ENCODE measurements around the gene RFNG. TPM values are rescaled to one million over a fixed set of nuclear protein-coding genes. Genes with fewer than 3 reads are reported as not detected.

RFNG gene
- total RNA-seq, 4 donors from 2014 or later = 11.8 to 33.7 (median 23.3) TPM

DNA sequence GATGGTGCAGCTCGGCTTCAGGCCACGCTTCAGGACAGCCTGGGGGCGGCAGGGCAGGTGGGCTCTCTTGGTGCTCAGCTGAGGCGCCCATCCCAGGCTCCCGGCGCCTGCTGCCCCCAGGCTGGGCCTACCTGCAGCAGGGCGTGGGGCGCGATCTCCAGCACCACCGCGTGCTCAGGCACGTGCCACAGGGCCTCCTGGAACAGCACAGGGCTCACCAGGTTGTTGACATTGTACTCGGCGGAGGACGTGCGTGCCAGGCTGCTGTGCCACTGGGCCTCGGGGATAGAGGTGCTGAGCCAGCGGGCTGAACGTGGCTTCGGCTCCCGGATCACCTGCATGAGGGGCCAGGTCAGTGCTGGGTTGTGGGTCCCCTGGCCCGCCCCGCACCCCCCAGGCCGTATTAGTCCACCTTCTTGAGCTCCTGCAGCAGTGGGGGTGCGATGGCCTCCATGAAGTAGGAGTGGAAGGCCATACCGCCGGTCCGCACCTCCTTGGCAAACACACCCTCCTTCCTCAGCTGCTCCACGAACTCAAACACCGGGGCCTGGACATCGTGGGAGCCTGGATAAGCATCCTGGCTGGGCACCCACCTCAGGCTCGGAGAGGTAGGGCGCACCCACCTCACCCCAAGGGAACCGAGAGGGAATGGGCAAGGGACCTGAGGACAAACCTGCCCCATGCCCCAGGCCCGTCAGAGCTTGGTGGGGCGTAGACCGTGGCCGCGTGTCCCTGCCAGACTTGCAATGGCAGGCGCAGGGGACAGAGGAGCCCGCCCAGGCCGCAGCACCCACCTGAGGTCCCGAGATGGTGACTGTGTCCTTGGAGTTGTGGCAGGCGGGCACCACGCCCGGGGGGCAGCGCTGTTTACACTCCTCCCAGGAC, 37.5 kb upstream of the RFNG start:
- no peak overlapping the region for H3K27ac ChIP-seq
- H3K27me3 ChIP-seq = no peaks in the 10 kb centered on the region
- DNase-seq = no peak
- intact Hi-C loops (cut with DNase I; ENCODE audit: low total_unique reads) = no loop called here
- TF ChIP-seq POLR2A (IDR thresholded peaks at IDR 0.05) = no peak
- TF ChIP-seq, protein P1, sequence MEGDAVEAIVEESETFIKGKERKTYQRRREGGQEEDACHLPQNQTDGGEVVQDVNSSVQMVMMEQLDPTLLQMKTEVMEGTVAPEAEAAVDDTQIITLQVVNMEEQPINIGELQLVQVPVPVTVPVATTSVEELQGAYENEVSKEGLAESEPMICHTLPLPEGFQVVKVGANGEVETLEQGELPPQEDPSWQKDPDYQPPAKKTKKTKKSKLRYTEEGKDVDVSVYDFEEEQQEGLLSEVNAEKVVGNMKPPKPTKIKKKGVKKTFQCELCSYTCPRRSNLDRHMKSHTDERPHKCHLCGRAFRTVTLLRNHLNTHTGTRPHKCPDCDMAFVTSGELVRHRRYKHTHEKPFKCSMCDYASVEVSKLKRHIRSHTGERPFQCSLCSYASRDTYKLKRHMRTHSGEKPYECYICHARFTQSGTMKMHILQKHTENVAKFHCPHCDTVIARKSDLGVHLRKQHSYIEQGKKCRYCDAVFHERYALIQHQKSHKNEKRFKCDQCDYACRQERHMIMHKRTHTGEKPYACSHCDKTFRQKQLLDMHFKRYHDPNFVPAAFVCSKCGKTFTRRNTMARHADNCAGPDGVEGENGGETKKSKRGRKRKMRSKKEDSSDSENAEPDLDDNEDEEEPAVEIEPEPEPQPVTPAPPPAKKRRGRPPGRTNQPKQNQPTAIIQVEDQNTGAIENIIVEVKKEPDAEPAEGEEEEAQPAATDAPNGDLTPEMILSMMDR (IDR thresholded peaks at IDR 0.05) = no peak
- H3K4me3 ChIP-seq = no peak overlapping the region
- no peaks in the 10 kb centered on the region for H3K36me3 ChIP-seq
- no peaks in the 10 kb centered on the region for H3K9me3 ChIP-seq
- H3K4me1 ChIP-seq = no peaks in the 10 kb centered on the region

DNA sequence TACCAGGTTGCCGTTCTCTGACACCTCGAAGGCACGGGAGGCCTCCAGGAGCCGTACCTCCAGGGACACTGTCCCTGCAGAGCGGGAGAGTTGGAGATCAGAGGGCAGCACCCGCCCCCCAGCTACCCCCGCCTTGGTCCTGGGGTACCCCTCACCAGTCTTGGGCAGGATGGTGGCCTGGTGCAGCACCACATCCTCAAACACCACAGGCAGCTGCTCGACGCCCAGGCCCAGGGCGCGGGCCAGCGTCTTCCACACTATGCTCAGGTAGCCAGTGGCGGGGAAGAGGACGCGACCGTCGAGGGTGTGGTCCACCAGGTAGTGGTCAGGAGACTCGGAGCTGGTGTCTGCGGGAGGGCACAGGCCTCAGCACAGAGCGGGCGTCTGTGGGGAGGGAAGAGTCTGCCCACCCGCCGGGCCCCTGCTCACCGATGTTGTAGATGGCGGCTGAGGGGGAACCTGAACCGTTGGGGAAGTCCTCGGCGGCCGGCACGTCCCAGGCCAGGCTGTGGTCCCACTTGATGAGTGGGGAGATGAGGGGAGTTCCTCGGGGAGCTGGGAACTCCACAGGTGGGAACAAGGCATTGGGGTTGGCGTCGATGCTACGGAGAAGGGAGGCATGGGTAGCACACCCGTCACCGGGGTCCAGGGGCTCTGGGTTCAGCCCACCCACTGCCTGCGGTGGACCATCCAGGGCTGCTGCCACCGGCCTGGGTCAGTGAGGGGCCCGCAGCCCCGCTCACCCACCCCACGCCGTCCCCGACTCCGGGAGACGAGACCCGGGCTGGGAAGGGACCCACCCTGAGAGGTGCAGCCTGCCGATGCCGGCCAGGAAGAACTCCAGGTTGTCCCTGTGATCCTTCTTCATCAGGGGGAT, 36.6 kb upstream of the RFNG start:
- H3K27ac ChIP-seq = no peak overlapping the region
- H3K9me3 ChIP-seq = no peaks in the 10 kb centered on the region
- TF ChIP-seq, protein P1 (IDR thresholded peaks at IDR 0.05) = no peak
- no peak for TF ChIP-seq POLR2A (IDR thresholded peaks at IDR 0.05)
- no peaks in the 10 kb centered on the region for H3K36me3 ChIP-seq
- no peaks in the 10 kb centered on the region for H3K4me1 ChIP-seq
- intact Hi-C loops (cut with DNase I; ENCODE audit: low total_unique reads) = no loop called here
- no peak overlapping the region for H3K4me3 ChIP-seq
- H3K27me3 ChIP-seq = no peaks in the 10 kb centered on the region
- DNase-seq = no peak

DNA sequence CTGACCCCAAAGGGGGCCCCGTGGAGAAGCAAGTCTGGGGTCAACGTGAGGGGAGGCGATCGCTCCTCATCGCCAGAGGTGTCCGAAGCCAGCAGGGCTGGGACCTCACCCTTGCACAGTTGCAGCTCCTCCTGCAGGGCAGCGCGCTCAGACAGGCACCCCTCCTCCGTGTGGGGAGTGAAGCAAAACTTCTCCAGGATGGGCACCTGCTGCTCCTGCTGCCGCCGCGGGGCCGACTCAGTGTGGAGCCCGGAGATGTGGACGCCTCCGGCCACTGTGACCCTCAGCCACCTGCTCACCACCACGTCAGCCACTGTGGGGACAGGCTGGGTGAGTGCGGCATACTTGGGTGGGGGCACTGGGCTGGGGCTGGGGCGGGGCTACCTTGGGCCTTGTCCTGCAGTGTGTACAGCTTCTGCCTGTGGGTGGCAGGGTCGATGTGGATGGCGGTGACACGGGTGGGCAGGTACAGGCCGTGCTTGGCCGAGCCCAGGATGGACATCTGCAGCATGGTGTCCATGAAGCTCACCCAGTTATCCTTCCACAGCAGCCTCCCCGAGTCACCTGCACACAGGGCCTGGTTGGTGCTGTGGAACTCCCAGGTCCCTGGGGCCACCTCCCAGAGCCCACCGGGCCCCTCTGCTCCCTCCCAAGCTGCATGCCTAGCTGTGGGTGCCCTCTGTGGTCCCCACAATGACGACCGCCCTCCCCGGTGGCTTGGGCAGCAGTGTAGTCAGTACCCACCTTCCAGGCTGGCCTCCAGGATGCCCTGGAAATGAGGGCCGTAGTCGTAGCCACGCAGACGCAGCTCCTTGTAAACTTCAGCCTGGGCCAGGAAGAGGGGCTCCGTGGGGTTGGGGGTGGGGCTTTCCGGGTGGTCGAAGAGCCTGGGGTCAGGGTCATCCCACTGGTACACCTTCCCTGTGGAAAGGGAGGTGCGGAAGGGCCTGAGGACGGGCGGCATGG, 35.6 kb upstream of the RFNG start:
- no peaks in the 10 kb centered on the region for H3K9me3 ChIP-seq
- intact Hi-C loops (cut with DNase I; ENCODE audit: low total_unique reads) = no loop called here
- no peaks in the 10 kb centered on the region for H3K4me1 ChIP-seq
- no peaks in the 10 kb centered on the region for H3K36me3 ChIP-seq
- TF ChIP-seq POLR2A (IDR thresholded peaks at IDR 0.05) = no peak
- TF ChIP-seq, protein P1 (IDR thresholded peaks at IDR 0.05) = no peak
- DNase-seq = no peak
- H3K27ac ChIP-seq = no peak overlapping the region
- no peaks in the 10 kb centered on the region for H3K27me3 ChIP-seq
- H3K4me3 ChIP-seq = no peak overlapping the region

DNA sequence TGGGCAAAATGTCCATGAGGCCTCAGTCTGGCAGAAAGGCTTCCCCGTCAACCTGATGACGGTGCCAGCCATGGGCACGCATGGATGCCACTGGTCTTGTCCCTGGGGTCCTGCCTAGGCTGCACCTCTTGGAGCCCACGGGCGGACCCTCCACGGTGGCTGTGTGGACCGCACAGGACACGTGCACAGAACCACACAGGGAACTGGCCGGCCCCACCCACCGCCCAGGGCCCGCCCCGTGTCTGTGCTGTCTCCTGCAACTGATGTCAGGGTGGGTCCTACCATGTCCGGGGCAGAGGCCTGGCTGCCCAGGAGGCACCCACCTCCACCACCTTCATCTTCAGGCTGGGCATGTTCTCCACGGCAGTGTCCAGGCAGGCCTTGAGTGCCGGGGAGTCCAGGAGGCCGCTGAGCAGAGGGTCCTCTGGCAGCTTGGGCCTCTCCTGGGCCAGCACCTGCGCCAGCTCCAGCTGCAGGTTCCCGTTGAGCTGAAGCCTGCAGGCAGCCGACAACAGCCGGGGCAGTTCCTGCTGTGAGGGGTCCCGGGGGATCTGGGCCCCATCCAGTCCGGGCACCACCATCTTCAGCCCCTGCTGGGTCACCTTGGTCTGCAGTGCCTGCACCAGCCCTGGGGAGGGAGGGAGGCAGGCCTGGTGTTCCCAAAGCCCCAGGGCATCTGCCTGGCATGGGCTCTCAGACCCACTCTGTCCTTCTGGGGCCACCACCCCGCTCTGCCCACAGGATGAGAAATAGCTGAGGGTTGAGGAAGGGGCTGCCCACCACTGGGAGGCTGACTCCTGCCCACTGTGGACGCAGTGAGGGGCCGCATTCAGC, 34.5 kb upstream of the RFNG start:
- Histone ChIP-seq H3K27me3 (no peaks in the 10 kb centered on the region), H3K36me3 (no peaks in the 10 kb centered on the region), H3K4me1 (no peaks in the 10 kb centered on the region), H3K9me3 (no peaks in the 10 kb centered on the region), H3K4me3 (no peak overlapping the region), H3K27ac (no peak overlapping the region)
- TF ChIP-seq, protein P1 (IDR thresholded peaks at IDR 0.05) = no peak
- TF ChIP-seq POLR2A (IDR thresholded peaks at IDR 0.05) = no peak
- intact Hi-C loops (cut with DNase I; ENCODE audit: low total_unique reads) = no loop called here
- no peak for DNase-seq

Data from uterus (tissue), 4 donors.